K562 (cell line): ENCODE data around the gene PNMT. TPM values are rescaled to one million over a fixed set of nuclear protein-coding genes. Genes with fewer than 3 reads are reported as not detected.
A peak's percentile ranks its signal among the peaks of the same experiment; 100 is the strongest.

Experiments used
- ARHGAP35 ChIP-seq: fragments of 450-650 bp; IDR thresholded peaks from 2 replicates; pipeline ENCODE4 v1.6.1; 2018; ENCODE audit not compliant: partially characterized antibody
- CHD1 ChIP-seq: fragments of 200-600 bp; sonication (generic); IDR thresholded peaks from one replicate; pipeline ENCODE4 v1.6.1; 2012; ENCODE audit warnings: mild to moderate bottlenecking, moderate library complexity, low read length, inconsistent platforms
- CREB1 ChIP-seq, 2 experiments: sonication (generic) in 1 of 2; formaldehyde crosslinking in 1 of 2; IDR thresholded peaks; 2 replicates each; pipeline versions ENCODE4 v1.6.1 to v1.8.0; 2012 to 2022; ENCODE audit warnings: inconsistent platforms in 1 of 2, mild to moderate bottlenecking in 1 of 2, missing genetic modification reagents in 1 of 2, moderate library complexity in 1 of 2
- CTBP1 ChIP-seq: fragments of 450-650 bp; IDR thresholded peaks from 2 replicates; pipeline ENCODE4 v1.6.1; 2016; ENCODE audit warnings: borderline replicate concordance
- E2F3 ChIP-seq: fragments of 250-450 bp; sonication (Bioruptor Pico); IDR thresholded peaks from 2 replicates; pipeline ENCODE4 v1.4.0; 2020; ENCODE audit warnings: mild to moderate bottlenecking
- FOXP1 ChIP-seq: sonication (generic); formaldehyde crosslinking; IDR thresholded peaks from 2 replicates; pipeline ENCODE4 v1.8.0; 2022; ENCODE audit warnings: mild to moderate bottlenecking, missing genetic modification reagents
- GTF2E2 ChIP-seq: fragments of 200-800 bp; sonication (Bioruptor generic); IDR thresholded peaks from 2 replicates; pipeline ENCODE4 v1.6.1; 2016; ENCODE audit warnings: missing genetic modification characterization, missing compliant biosample characterization
- HDAC3 ChIP-seq: fragments of 450-650 bp; IDR thresholded peaks from 2 replicates; pipeline ENCODE4 v1.6.1; 2018; ENCODE audit warnings: borderline replicate concordance, mild to moderate bottlenecking, moderate library complexity; ENCODE audit not compliant: partially characterized antibody
- HDGF ChIP-seq: fragments of 450-650 bp; IDR thresholded peaks from 2 replicates; pipeline ENCODE4 v1.6.1; 2016
- JUNB ChIP-seq: fragments of 450-650 bp; formaldehyde crosslinking; conservative IDR thresholded peaks from 2 replicates; pipeline ENCODE4 v1.4.0; 2020; ENCODE audit warnings: mild to moderate bottlenecking
- KDM5B ChIP-seq: fragments of 200-600 bp; sonication (generic); IDR thresholded peaks from 2 replicates; pipeline ENCODE4 v1.6.1; 2012; ENCODE audit warnings: low read depth, mild to moderate bottlenecking, moderate library complexity, low read length, control low read depth, inconsistent platforms; ENCODE audit not compliant: insufficient replicate concordance
- MAZ ChIP-seq, 2 experiments: fragments of 450-650 bp in 1 of 2; sonication (generic) in 1 of 2; formaldehyde crosslinking; IDR thresholded peaks in 1 of 2; conservative IDR thresholded peaks in 1 of 2; 2 replicates each; pipeline versions ENCODE4 v1.4.0 to v1.5.0; 2020; ENCODE audit warnings: mild to moderate bottlenecking in 1 of 2, missing genetic modification reagents in 1 of 2
- NCOR1 ChIP-seq: fragments of 450-650 bp; IDR thresholded peaks from 2 replicates; pipeline ENCODE4 v1.6.1; 2016; ENCODE audit warnings: mild to moderate bottlenecking, moderate library complexity
- RBM14 ChIP-seq: fragments of 200-400 bp; formaldehyde crosslinking; IDR thresholded peaks from 2 replicates; pipeline ENCODE4 v1.6.1; 2018; ENCODE audit warnings: low read depth, mild to moderate bottlenecking, low read length, moderate library complexity, borderline replicate concordance; ENCODE audit not compliant: insufficient read depth
- SRF ChIP-seq, 2 experiments: fragments of 250-450, 450-650 bp in 1 of 2; sonication (Bioruptor Pico) in 1 of 2; sonication (generic) in 1 of 2; formaldehyde crosslinking; IDR thresholded peaks; 2 replicates each; pipeline versions ENCODE4 v1.5.0 to v1.5.1; 2020 to 2022; ENCODE audit warnings: mild to moderate bottlenecking in 1 of 2, missing genetic modification reagents in 1 of 2
- ZFP1 ChIP-seq: fragments of 450-650 bp; formaldehyde crosslinking; IDR thresholded peaks from 2 replicates; pipeline ENCODE4 v1.4.0; 2020; ENCODE audit warnings: mild to moderate bottlenecking, mixed read lengths
- ZFX ChIP-seq: sonication (generic); formaldehyde crosslinking; IDR thresholded peaks from 2 replicates; pipeline ENCODE4 v1.8.0; 2022; ENCODE audit warnings: mild to moderate bottlenecking, missing genetic modification reagents, moderate library complexity
- ZNF140 ChIP-seq: fragments of 250-450 bp; sonication (Bioruptor Pico); IDR thresholded peaks from 2 replicates; pipeline ENCODE4 v1.8.0; 2021; ENCODE audit warnings: moderate library complexity, mild to moderate bottlenecking, inconsistent platforms
- ZNF584 ChIP-seq: fragments of 200-800 bp; sonication (Bioruptor generic); IDR thresholded peaks from 2 replicates; pipeline ENCODE4 v1.6.1; 2016; ENCODE audit warnings: low read depth, mild to moderate bottlenecking, missing genetic modification characterization, missing compliant biosample characterization
- ZNF668 ChIP-seq: fragments of 250-450 bp; sonication (Bioruptor Pico); IDR thresholded peaks from 2 replicates; pipeline ENCODE4 v1.8.0; 2022; ENCODE audit warnings: mild to moderate bottlenecking, inconsistent platforms
- polyA plus RNA-seq, 8 experiments: library from polyadenylated mRNA; depleted of rRNA in 4 of 8; stranded (reverse) in 5 of 8; unstranded in 3 of 8; fragments of >200 nt; fragmentation: Nextera tagmentation in 2 of 8; fragmentation: Illumina TruSeq in 1 of 8; extraction: Ambion mirVana in 2 of 8; extraction: Trizol in 1 of 8; gene quantifications; 2 replicates each; pipeline versions ENCODE4 v1.2.1 to v1.2.3, GENCODE V29; 2011 to 2014; ENCODE audit warnings: inconsistent platforms in 1 of 8, missing spikeins in 1 of 8
- total RNA-seq, 7 experiments: library from RNA; depleted of rRNA in 6 of 7; stranded (reverse); fragments of >200 nt in 6 of 7; fragmentation: Illumina TruSeq in 2 of 7; extraction: Trizol in 2 of 7; gene quantifications; 2 replicates each; pipeline versions ENCODE4 v1.2.1 to v1.2.3, GENCODE V29; 2011 to 2021; ENCODE audit warnings: low replicate concordance in 1 of 7
- TF ChIP-seq, protein P1 (sequence below): sonication (generic); formaldehyde crosslinking; IDR thresholded peaks from 2 replicates; pipeline ENCODE4 v1.8.0; 2022; ENCODE audit warnings: missing genetic modification reagents, mild to moderate bottlenecking, moderate library complexity, borderline replicate concordance
- TF ChIP-seq, protein P2 (sequence below): fragments of 450-650 bp; IDR thresholded peaks from 2 replicates; pipeline ENCODE4 v1.6.1; 2018; ENCODE audit warnings: mild to moderate bottlenecking, low read depth; ENCODE audit not compliant: partially characterized antibody
- TF ChIP-seq, protein P3 (sequence below), 2 experiments: IDR thresholded peaks; 2 replicates each; pipeline ENCODE4 v1.6.1; 2011; ENCODE audit warnings: borderline replicate concordance in 1 of 2, control low read depth in 1 of 2, low read depth in 1 of 2, low read length in 1 of 2, mild to moderate bottlenecking in 1 of 2, mixed read lengths in 1 of 2, moderate library complexity in 1 of 2; ENCODE audit not compliant: insufficient read depth in 1 of 2, insufficient read length in 1 of 2, poor library complexity in 1 of 2, severe bottlenecking in 1 of 2; ENCODE audit errors: extremely low read depth in 1 of 2
- TF ChIP-seq, protein P4 (sequence below): fragments of 250-450 bp; sonication (Bioruptor Pico); IDR thresholded peaks from 2 replicates; pipeline ENCODE4 v1.8.0; 2021; ENCODE audit warnings: moderate library complexity, mild to moderate bottlenecking, inconsistent platforms

Gene PNMT
- total and polyA plus RNA-seq, 9 of the 15 experiments (the other 6 are each of a cell fraction or from before 2014, with no cell fraction given) = 0.55 to 18.1 (median 5.8) TPM

DNA sequence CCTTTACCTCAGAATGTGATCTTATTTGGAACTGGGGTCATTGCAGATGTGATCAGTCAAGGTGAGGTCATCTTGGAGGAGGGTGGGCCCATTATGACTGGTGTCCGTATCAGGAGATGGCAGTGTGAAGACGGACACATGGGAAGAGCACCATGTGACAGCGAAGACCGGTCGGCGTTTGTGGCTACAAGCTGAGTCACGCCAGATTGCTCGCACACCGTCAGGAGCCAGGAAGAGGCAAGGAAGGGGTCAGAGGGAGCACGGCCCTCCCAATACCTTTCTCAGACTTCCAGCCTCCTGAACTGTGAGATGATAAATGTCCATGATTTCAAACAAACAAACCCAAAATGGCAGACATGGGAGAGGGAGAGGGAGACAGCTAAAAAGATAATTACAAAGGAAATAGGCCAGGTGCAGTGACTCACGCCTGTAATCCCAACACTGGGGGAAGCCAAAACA, 18.1 kb upstream of the PNMT start (continued):
- peak; percentile 20 to 70; a peak in 2 of 4 replicates for TF ChIP-seq MAZ (CRISPR knock-in tag; conservative IDR thresholded peaks at IDR 0.05 in 1 of 2, IDR thresholded peaks at IDR 0.05 in 1 of 2)
- TF ChIP-seq, protein P1, sequence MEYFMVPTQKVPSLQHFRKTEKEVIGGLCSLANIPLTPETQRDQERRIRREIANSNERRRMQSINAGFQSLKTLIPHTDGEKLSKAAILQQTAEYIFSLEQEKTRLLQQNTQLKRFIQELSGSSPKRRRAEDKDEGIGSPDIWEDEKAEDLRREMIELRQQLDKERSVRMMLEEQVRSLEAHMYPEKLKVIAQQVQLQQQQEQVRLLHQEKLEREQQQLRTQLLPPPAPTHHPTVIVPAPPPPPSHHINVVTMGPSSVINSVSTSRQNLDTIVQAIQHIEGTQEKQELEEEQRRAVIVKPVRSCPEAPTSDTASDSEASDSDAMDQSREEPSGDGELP (CRISPR knock-in tag) = peak; percentile 76; the same call in 1 of the 2 replicates
- TF ChIP-seq, protein P2, sequence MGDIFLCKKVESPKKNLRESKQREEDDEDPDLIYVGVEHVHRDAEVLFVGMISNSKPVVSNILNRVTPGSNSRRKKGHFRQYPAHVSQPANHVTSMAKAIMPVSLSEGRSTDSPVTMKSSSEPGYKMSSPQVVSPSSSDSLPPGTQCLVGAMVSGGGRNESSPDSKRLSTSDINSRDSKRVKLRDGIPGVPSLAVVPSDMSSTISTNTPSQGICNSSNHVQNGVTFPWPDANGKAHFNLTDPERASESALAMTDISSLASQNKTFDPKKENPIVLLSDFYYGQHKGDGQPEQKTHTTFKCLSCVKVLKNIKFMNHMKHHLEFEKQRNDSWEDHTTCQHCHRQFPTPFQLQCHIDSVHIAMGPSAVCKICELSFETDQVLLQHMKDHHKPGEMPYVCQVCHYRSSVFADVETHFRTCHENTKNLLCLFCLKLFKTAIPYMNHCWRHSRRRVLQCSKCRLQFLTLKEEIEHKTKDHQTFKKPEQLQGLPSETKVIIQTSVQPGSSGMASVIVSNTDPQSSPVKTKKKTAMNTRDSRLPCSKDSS = no peak
- TF ChIP-seq FOXP1 (CRISPR knock-in tag) = no peak
- no peak for TF ChIP-seq KDM5B
- TF ChIP-seq HDAC3 = no peak
- no peak for TF ChIP-seq ZNF140
- no peak for TF ChIP-seq CHD1
- TF ChIP-seq ZFP1 = no peak
- no peak for TF ChIP-seq GTF2E2 (tag)
- peak; percentile 74; the same call in 1 of the 2 replicates for TF ChIP-seq ZNF584 (CRISPR knock-in tag)
- no peak for TF ChIP-seq E2F3 (CRISPR knock-in tag)
- TF ChIP-seq SRF (CRISPR knock-in tag; IDR thresholded peaks at IDR 0.05) = no peak; a peak in 1 of 4 replicates
- TF ChIP-seq ZFX (CRISPR knock-in tag) = 0 out of 2 replicates have a peak, but pooled peaks have one; percentile 35
- 0 out of 2 replicates have a peak, but pooled peaks have one; percentile 45 for TF ChIP-seq JUNB
- TF ChIP-seq NCOR1 = peak; percentile 59; the same call in 1 of the 2 replicates
- TF ChIP-seq, protein P3, sequence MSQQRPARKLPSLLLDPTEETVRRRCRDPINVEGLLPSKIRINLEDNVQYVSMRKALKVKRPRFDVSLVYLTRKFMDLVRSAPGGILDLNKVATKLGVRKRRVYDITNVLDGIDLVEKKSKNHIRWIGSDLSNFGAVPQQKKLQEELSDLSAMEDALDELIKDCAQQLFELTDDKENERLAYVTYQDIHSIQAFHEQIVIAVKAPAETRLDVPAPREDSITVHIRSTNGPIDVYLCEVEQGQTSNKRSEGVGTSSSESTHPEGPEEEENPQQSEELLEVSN (IDR thresholded peaks at IDR 0.05; ENCODE audit: borderline replicate concordance in 1 of 2, extremely low read depth in 1 of 2, insufficient read depth in 1 of 2, insufficient read length in 1 of 2, low read depth in 1 of 2, low read length in 1 of 2, poor library complexity in 1 of 2, severe bottlenecking in 1 of 2) = peak; percentile 92 to 93
- TF ChIP-seq, protein P4, sequence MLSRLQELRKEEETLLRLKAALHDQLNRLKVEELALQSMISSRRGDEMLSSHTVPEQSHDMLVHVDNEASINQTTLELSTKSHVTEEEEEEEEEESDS (CRISPR knock-in tag) = no peak
- TF ChIP-seq CTBP1 = peak; percentile 93
- peak; percentile 53 for TF ChIP-seq CREB1 (IDR thresholded peaks at IDR 0.05)
- 0 out of 2 replicates have a peak, but pooled peaks have one; percentile 8 for TF ChIP-seq CREB1 (CRISPR knock-in tag; IDR thresholded peaks at IDR 0.05)
- no peak for TF ChIP-seq ARHGAP35
- no peak for TF ChIP-seq ZNF668 (CRISPR knock-in tag)
- TF ChIP-seq HDGF = no peak; the same call in 1 of the 2 replicates
- no peak for TF ChIP-seq RBM14
